Panc1 (cell line): Measurements from ENCODE around the gene GRM7. TPM values are rescaled to one million over a fixed set of nuclear protein-coding genes. Genes with fewer than 3 reads are reported as not detected.

Source experiments
- ATAC-seq: fragments of 200-7000 bp; cut with Tn5 transposase; 2 replicates; pipeline ENCODE4 v1.9.1; 2020; ENCODE audit warnings: mild to moderate bottlenecking, moderate library complexity
- BruUV-seq: library from RNA; stranded (reverse); fragments of 400-500 nt; replicated peaks from 2 replicates; lab custom pipeline; 2021; lab: Mats Ljungman, UMichigan
- CTCF ChIA-PET: fragments of 300-600 bp; sonication (Branson Sonifier 250); formaldehyde crosslinking; loops from one replicate; lab custom pipeline; 2022; ENCODE audit warnings: antibody characterized with exemption; lab: Charles Lee
- POLR2A ChIA-PET: fragments of 300-600 bp; sonication (Branson Sonifier 250); formaldehyde crosslinking; loops from one replicate; lab custom pipeline; 2022; ENCODE audit warnings: antibody characterized with exemption; lab: Charles Lee
- DNase-seq: peaks from one replicate; pipeline ENCODE4 v3.0.0-alpha.2; 2010; ENCODE audit warnings: low read depth, low spot score
- H3K27ac ChIP-seq: 2 replicates; pipeline ENCODE4 v1.5.1; 2011; ENCODE audit warnings: mild to moderate bottlenecking, low read length, inconsistent platforms
- H3K27me3 ChIP-seq: fragments of 200-500 bp; sonication (Bioruptor generic); 2 replicates; pipeline ENCODE4 v1.6.0; 2014; ENCODE audit warnings: low read length, inconsistent platforms; ENCODE audit not compliant: control insufficient read depth, insufficient read depth
- H3K36me3 ChIP-seq: fragments of 200-500 bp; sonication (Bioruptor generic); 2 replicates; pipeline ENCODE4 v1.5.1; 2014; ENCODE audit warnings: inconsistent platforms, mild to moderate bottlenecking, low read length, moderate library complexity; ENCODE audit not compliant: control insufficient read depth, insufficient read depth
- H3K4me1 ChIP-seq: 2 replicates; pipeline ENCODE4 v1.5.1; 2011; ENCODE audit warnings: inconsistent platforms, mild to moderate bottlenecking, low read length, moderate library complexity; ENCODE audit not compliant: control insufficient read depth, insufficient read depth
- H3K4me3 ChIP-seq, 2 experiments: 2 replicates each; pipeline ENCODE4 v1.5.1; 2011 to 2012; ENCODE audit warnings: low read depth in 2 of 2, low read length in 2 of 2, mild to moderate bottlenecking in 2 of 2, inconsistent platforms in 1 of 2, moderate library complexity in 1 of 2
- H3K9me3 ChIP-seq: fragments of 200-500 bp; sonication (Bioruptor generic); 2 replicates; pipeline ENCODE4 v1.5.1; 2014; ENCODE audit warnings: low read depth, mild to moderate bottlenecking, inconsistent platforms, low read length, moderate library complexity; ENCODE audit not compliant: control insufficient read depth, insufficient read depth
- POLR2AphosphoS5 ChIP-seq: IDR thresholded peaks from 2 replicates; pipeline ENCODE4 v1.6.1; 2012; ENCODE audit warnings: mild to moderate bottlenecking, low read depth, low read length, moderate library complexity
- SIN3A ChIP-seq: IDR thresholded peaks from 2 replicates; pipeline ENCODE4 v1.6.1; 2012; ENCODE audit warnings: low read depth, mild to moderate bottlenecking, low read length, moderate library complexity, borderline replicate concordance; ENCODE audit not compliant: insufficient read depth
- TCF7L2 ChIP-seq: IDR thresholded peaks from 2 replicates; pipeline ENCODE4 v1.6.1; 2011; ENCODE audit warnings: mild to moderate bottlenecking, low read depth, low read length, inconsistent platforms
- in situ Hi-C: cut with HindIII; loops from 2 replicates; pipeline ENCODE4 v1.10.0; 2016; ENCODE audit warnings: low sequenced_read_pairs, low pct_unique_long_range_greater_than_20kb
- intact Hi-C: fragments of 100-400 bp; cut with micrococcal nuclease; formaldehyde crosslinking; loops from one replicate; pipeline ENCODE4 v1.10.0; 2022; ENCODE audit not compliant: unreplicated experiment
- total RNA-seq: library from RNA; stranded (reverse); gene quantifications from one replicate; pipeline ENCODE4 v1.2.1, GENCODE V29; 2021; ENCODE audit not compliant: unreplicated experiment
- TF ChIP-seq, protein P1 (sequence below): fragments of 450-650 bp; IDR thresholded peaks from 2 replicates; pipeline ENCODE4 v1.5.1; 2017; ENCODE audit warnings: mild to moderate bottlenecking
- TF ChIP-seq, protein P2 (sequence below), 2 experiments: IDR thresholded peaks; 2 replicates each; pipeline ENCODE4 v1.6.1; 2011 to 2012; ENCODE audit warnings: low read depth in 2 of 2, control low read depth in 1 of 2, low read length in 1 of 2, mild to moderate bottlenecking in 1 of 2, moderate library complexity in 1 of 2; ENCODE audit not compliant: insufficient read depth in 1 of 2

The GRM7 gene
- total RNA-seq, 1 experiment from 2014 or later = not detected

DNA sequence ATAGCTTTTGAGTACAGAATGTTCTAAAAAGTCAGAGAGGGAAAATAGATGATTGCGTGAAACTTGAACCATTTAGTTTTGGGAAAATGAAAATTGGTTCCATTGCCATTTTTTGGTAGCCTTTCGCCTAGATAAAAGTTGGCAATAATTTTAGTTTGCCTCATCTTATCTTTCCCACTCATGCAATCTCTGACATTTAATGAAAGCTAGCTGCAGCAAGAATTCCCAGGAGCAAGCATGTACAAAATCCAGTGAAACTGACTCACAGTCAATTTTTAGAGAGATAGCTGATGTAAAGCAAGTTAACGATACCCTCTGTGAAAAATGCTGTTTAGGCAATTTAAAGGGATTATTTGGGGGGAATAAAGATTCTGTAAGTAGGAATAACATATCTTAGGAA is 797.4 kb downstream of the GRM7 start:
- ATAC-seq = no peak
- ChIA-PET POLR2A (no interaction called here), CTCF (no interaction called here)
- no peaks in the 10 kb centered on the region for H3K4me1 ChIP-seq
- H3K4me3 ChIP-seq = no peak overlapping the region
- no peak for TF ChIP-seq TCF7L2
- TF ChIP-seq, protein P1, sequence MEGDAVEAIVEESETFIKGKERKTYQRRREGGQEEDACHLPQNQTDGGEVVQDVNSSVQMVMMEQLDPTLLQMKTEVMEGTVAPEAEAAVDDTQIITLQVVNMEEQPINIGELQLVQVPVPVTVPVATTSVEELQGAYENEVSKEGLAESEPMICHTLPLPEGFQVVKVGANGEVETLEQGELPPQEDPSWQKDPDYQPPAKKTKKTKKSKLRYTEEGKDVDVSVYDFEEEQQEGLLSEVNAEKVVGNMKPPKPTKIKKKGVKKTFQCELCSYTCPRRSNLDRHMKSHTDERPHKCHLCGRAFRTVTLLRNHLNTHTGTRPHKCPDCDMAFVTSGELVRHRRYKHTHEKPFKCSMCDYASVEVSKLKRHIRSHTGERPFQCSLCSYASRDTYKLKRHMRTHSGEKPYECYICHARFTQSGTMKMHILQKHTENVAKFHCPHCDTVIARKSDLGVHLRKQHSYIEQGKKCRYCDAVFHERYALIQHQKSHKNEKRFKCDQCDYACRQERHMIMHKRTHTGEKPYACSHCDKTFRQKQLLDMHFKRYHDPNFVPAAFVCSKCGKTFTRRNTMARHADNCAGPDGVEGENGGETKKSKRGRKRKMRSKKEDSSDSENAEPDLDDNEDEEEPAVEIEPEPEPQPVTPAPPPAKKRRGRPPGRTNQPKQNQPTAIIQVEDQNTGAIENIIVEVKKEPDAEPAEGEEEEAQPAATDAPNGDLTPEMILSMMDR = no peak
- TF ChIP-seq POLR2AphosphoS5 = no peak
- TF ChIP-seq SIN3A = no peak
- TF ChIP-seq, protein P2, sequence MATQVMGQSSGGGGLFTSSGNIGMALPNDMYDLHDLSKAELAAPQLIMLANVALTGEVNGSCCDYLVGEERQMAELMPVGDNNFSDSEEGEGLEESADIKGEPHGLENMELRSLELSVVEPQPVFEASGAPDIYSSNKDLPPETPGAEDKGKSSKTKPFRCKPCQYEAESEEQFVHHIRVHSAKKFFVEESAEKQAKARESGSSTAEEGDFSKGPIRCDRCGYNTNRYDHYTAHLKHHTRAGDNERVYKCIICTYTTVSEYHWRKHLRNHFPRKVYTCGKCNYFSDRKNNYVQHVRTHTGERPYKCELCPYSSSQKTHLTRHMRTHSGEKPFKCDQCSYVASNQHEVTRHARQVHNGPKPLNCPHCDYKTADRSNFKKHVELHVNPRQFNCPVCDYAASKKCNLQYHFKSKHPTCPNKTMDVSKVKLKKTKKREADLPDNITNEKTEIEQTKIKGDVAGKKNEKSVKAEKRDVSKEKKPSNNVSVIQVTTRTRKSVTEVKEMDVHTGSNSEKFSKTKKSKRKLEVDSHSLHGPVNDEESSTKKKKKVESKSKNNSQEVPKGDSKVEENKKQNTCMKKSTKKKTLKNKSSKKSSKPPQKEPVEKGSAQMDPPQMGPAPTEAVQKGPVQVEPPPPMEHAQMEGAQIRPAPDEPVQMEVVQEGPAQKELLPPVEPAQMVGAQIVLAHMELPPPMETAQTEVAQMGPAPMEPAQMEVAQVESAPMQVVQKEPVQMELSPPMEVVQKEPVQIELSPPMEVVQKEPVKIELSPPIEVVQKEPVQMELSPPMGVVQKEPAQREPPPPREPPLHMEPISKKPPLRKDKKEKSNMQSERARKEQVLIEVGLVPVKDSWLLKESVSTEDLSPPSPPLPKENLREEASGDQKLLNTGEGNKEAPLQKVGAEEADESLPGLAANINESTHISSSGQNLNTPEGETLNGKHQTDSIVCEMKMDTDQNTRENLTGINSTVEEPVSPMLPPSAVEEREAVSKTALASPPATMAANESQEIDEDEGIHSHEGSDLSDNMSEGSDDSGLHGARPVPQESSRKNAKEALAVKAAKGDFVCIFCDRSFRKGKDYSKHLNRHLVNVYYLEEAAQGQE (IDR thresholded peaks at IDR 0.05; ENCODE audit: insufficient read depth in 1 of 2, low read depth in 2 of 2, low read length in 1 of 2) = no peak
- H3K27ac ChIP-seq = no peak overlapping the region
- in situ Hi-C loops (no loop called here), intact Hi-C loops (no loop called here)
- BruUV-seq = no TSS peak
- no peak for DNase-seq
- H3K9me3 ChIP-seq = no peaks in the 10 kb centered on the region
- H3K36me3 ChIP-seq = no peaks in the 10 kb centered on the region
- H3K27me3 ChIP-seq = no peaks in the 10 kb centered on the region

DNA sequence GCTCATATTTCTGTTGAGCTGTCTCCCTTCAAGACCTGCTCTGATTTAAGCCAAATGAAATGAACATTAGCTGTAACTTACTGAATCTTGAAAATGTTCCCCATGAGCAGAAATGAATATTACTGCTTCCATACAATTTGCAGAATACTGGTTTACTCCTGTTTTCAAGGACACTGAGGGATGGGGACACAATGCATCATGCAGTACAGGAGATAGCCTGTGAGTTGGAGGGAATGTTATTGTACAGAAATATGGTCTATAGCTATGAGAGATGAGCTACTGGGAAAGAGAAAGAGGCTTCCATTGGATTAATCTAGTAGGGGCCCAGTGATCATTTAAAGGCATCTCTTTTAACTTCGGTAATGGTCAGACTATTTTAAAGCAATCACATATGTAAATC is 798.2 kb downstream of the GRM7 start:
- ChIA-PET CTCF (no interaction called here), POLR2A (no interaction called here)
- intact Hi-C loops = no loop called here
- no peaks in the 10 kb centered on the region for H3K9me3 ChIP-seq
- BruUV-seq = no TSS peak
- TF ChIP-seq POLR2AphosphoS5 = no peak
- TF ChIP-seq, protein P2 (IDR thresholded peaks at IDR 0.05; ENCODE audit: insufficient read depth in 1 of 2, low read depth in 2 of 2, low read length in 1 of 2) = no peak
- no peak for TF ChIP-seq TCF7L2
- TF ChIP-seq, protein P1 = no peak
- no peak for TF ChIP-seq SIN3A
- H3K36me3 ChIP-seq = no peaks in the 10 kb centered on the region
- no peak overlapping the region for H3K4me3 ChIP-seq
- ATAC-seq = no peak
- in situ Hi-C loops = no loop called here
- H3K4me1 ChIP-seq = no peaks in the 10 kb centered on the region
- H3K27me3 ChIP-seq = no peaks in the 10 kb centered on the region
- no peak for DNase-seq
- H3K27ac ChIP-seq = no peak overlapping the region
